Mesendoderm (in vitro differentiated cells): ENCODE results near the gene IL17RE.

Source experiments
- DNase-seq: peaks from one replicate; pipeline ENCODE4 v3.0.0; 2013
- H2AK5ac ChIP-seq: 2 replicates; pipeline ENCODE4 v1.6.1; 2013; ENCODE audit warnings: low read length, inconsistent platforms
- H2BK120ac ChIP-seq: 2 replicates; pipeline ENCODE4 v1.6.1; 2013; ENCODE audit warnings: low read depth, mild to moderate bottlenecking, low read length, moderate library complexity, mixed read lengths
- H2BK15ac ChIP-seq: replicated peaks from 2 replicates; pipeline ENCODE4 v1.6.1; 2013; ENCODE audit warnings: low read depth, mild to moderate bottlenecking, moderate library complexity
- H2BK5ac ChIP-seq: 2 replicates; pipeline ENCODE4 v1.6.1; 2013; ENCODE audit warnings: low read length, inconsistent platforms
- H3K18ac ChIP-seq: 2 replicates; pipeline ENCODE4 v1.6.1; 2013; ENCODE audit warnings: mild to moderate bottlenecking, low read length, mixed read lengths
- H3K23ac ChIP-seq: one replicate; pipeline ENCODE4 v1.6.1; 2013; ENCODE audit warnings: low read length
- H3K27ac ChIP-seq: 2 replicates; pipeline ENCODE4 v1.5.1; 2013; ENCODE audit warnings: low read depth, mild to moderate bottlenecking, inconsistent platforms, low read length, moderate library complexity
- H3K27me3 ChIP-seq: 2 replicates; pipeline ENCODE4 v1.6.1; 2013; ENCODE audit warnings: low read length, control low read depth, mild to moderate bottlenecking, inconsistent platforms; ENCODE audit not compliant: insufficient read depth, poor library complexity
- H3K36me3 ChIP-seq: 2 replicates; pipeline ENCODE4 v1.6.1; 2013; ENCODE audit warnings: low read length, inconsistent platforms; ENCODE audit not compliant: control insufficient read depth, insufficient read depth
- H3K4ac ChIP-seq: one replicate; pipeline ENCODE4 v1.6.1; 2013; ENCODE audit warnings: low read depth, mild to moderate bottlenecking, low read length, moderate library complexity
- H3K4me1 ChIP-seq: 2 replicates; pipeline ENCODE4 v1.6.1; 2013; ENCODE audit warnings: low read depth, low read length, inconsistent platforms; ENCODE audit not compliant: control insufficient read depth
- H3K4me2 ChIP-seq: 2 replicates; pipeline ENCODE4 v1.6.1; 2013; ENCODE audit warnings: low read length
- H3K4me3 ChIP-seq: 2 replicates; pipeline ENCODE4 v1.5.1; 2013; ENCODE audit warnings: mild to moderate bottlenecking, low read length
- H3K56ac ChIP-seq: one replicate; pipeline ENCODE4 v1.6.1; 2013; ENCODE audit warnings: low read length
- H3K79me1 ChIP-seq: 2 replicates; pipeline ENCODE4 v1.6.1; 2013; ENCODE audit warnings: low read length, inconsistent platforms
- H3K79me2 ChIP-seq: 2 replicates; pipeline ENCODE4 v1.6.1; 2013; ENCODE audit warnings: mild to moderate bottlenecking, low read length; ENCODE audit not compliant: control insufficient read depth, insufficient read depth
- H3K9ac ChIP-seq: 2 replicates; pipeline ENCODE4 v1.6.1; 2013; ENCODE audit warnings: low read length, inconsistent platforms
- H4K5ac ChIP-seq: one replicate; pipeline ENCODE4 v1.6.1; 2013; ENCODE audit warnings: low read length
- H4K8ac ChIP-seq: one replicate; pipeline ENCODE4 v1.6.1; 2013; ENCODE audit warnings: low read depth, mild to moderate bottlenecking, control low read depth, low read length, moderate library complexity
- WGBS: extraction: QIAGEN DNeasy Blood & Tissue Kit; methylation state at CpG from one replicate; pipeline ENCODE4 v1.1.7; 2013; ENCODE audit warnings: low lambda C conversion rate, missing lambda C conversion rate; ENCODE audit not compliant: insufficient coverage; ENCODE audit errors: extremely low coverage; 5-methylcytosine and 5-hydroxymethylcytosine counted together

The IL17RE gene

DNA sequence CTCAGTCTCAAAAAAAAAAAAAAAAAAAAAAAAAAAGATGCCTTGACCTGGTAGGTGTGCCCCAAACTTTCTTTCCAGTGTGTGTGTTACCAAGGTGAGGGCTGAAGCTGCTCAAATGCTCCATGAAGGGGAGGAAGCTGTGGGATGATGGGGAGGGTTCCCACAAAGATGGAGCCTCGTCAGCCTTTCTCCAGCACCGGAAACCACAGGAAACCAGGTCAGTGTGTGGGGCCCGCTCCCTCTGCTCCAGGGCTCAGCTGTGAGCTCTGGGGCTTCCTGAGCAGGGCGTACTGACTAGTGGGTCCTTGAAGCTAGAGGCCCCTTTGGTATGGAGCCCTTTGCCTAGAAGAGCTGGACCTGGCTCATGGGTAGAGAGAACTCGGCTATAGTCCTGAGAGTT, 681 bp upstream of the IL17RE start:
- no peak overlapping the region for H3K27ac ChIP-seq

DNA sequence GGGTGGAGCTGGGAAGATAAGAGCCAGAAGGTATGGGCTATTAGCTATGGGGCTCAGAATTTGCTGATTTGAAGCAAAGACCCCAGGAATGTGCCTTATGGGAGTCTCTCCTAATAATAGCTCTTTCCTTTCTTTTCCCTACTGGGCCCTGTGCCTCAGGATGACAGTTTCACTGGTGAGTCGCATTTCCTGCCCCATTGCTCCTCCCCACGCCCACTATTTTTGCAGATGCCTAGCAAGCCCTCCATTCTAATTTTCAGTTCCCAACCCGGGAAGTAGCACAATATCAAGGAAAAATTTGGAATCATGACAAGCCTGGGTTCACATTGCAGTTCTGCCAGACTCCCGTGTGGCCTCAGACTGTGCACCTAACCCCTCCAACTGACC, 583 bp downstream of the IL17RE start:
- no peak overlapping the region for H3K27ac ChIP-seq
- H3K79me1 ChIP-seq = no peaks in the 10 kb centered on the region
- DNase-seq = no peak
- H3K4me2 ChIP-seq = no peak overlapping the region
- no peak overlapping the region for H3K4me3 ChIP-seq
- H3K9ac ChIP-seq = peak overlapping the region; percentile 37
- no peak overlapping the region for H4K8ac ChIP-seq
- no peak overlapping the region for H2BK120ac ChIP-seq
- H3K36me3 ChIP-seq = no peaks in the 10 kb centered on the region
- H2BK15ac ChIP-seq = no peak overlapping the region
- H3K27me3 ChIP-seq = no peaks in the 10 kb centered on the region
- no CpG with 5 or more reads among the region's 4 CpGs for whole genome bisulfite sequencing
- no peak overlapping the region for H3K23ac ChIP-seq
- no peak overlapping the region for H4K5ac ChIP-seq
- no peak overlapping the region for H3K4ac ChIP-seq
- H3K4me1 ChIP-seq = peaks cover 7% of the 10 kb centered on the region
- H3K18ac ChIP-seq = no peak overlapping the region
- H3K56ac ChIP-seq = peak overlapping the region; percentile 25
- no peak overlapping the region for H2BK5ac ChIP-seq
- H3K79me2 ChIP-seq = no peaks in the 10 kb centered on the region
- H2AK5ac ChIP-seq = no peak overlapping the region

More for the DNA sequence above, 681 bp upstream of the IL17RE start:
- Histone ChIP-seq H2BK15ac (no peak overlapping the region), H3K56ac (peak overlapping the region; percentile 51), H4K8ac (no peak overlapping the region), H3K18ac (no peak overlapping the region), H2BK120ac (no peak overlapping the region), H4K5ac (no peak overlapping the region), H3K9ac (no peak overlapping the region), H3K79me2 (no peaks in the 10 kb centered on the region), H3K4ac (no peak overlapping the region), H3K36me3 (no peaks in the 10 kb centered on the region), H3K4me3 (no peak overlapping the region), H3K23ac (no peak overlapping the region), H2BK5ac (no peak overlapping the region), H3K4me2 (no peak overlapping the region), H2AK5ac (no peak overlapping the region), H3K79me1 (no peaks in the 10 kb centered on the region), H3K4me1 (peaks cover 7% of the 10 kb centered on the region), H3K27me3 (no peaks in the 10 kb centered on the region)
- DNase-seq = no peak
- WGBS = no CpG with 5 or more reads among the region's 5 CpGs

- Histone ChIP-seq H3K27ac (no peak overlapping the region), H3K18ac (no peak overlapping the region), H3K79me2 (no peaks in the 10 kb centered on the region), H3K36me3 (no peaks in the 10 kb centered on the region), H3K56ac (peak overlapping the region; percentile 11), H3K4me1 (peaks cover 7% of the 10 kb centered on the region), H2AK5ac (no peak overlapping the region), H2BK15ac (no peak overlapping the region), H3K4me3 (no peak overlapping the region), H2BK120ac (no peak overlapping the region), H3K23ac (no peak overlapping the region), H3K4ac (no peak overlapping the region), H3K79me1 (no peaks in the 10 kb centered on the region), H3K9ac (no peak overlapping the region), H3K4me2 (no peak overlapping the region), H4K8ac (no peak overlapping the region), H3K27me3 (no peaks in the 10 kb centered on the region), H4K5ac (no peak overlapping the region), H2BK5ac (no peak overlapping the region)
- no CpG with 5 or more reads among the region's 4 CpGs for WGBS
- no peak for DNase-seq
Measured at GRCh38 chr3:9903904-9904303, 1.3 kb downstream of the IL17RE start.

DNA sequence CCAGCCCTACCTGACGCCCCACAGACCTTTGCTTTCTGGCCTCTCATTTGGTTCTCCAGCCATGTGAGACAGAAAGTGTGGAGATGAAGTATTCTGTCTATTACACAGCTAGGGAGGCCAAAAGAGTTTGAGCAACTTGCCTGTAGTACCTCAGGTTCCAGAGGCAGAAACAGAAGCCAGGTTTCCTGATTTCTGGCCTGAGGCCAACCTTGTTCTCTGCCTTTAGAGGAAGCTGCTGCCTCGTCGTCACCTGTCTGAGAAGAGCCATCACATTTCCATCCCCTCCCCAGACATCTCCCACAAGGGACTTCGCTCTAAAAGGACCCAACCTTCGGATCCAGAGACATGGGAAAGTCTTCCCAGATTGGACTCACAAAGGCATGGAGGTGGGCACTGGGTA, 3.8 kb downstream of the IL17RE start:
- Histone ChIP-seq H3K79me1 (no peaks in the 10 kb centered on the region), H3K18ac (no peak overlapping the region), H3K4me1 (peaks cover 7% of the 10 kb centered on the region), H2AK5ac (no peak overlapping the region), H3K56ac (no peak overlapping the region), H2BK120ac (no peak overlapping the region), H4K8ac (no peak overlapping the region), H3K9ac (no peak overlapping the region), H3K27me3 (no peaks in the 10 kb centered on the region), H3K36me3 (no peaks in the 10 kb centered on the region), H2BK15ac (no peak overlapping the region), H3K27ac (no peak overlapping the region), H3K4me2 (no peak overlapping the region), H3K4me3 (no peak overlapping the region), H3K23ac (no peak overlapping the region), H3K4ac (no peak overlapping the region), H3K79me2 (no peaks in the 10 kb centered on the region), H2BK5ac (no peak overlapping the region), H4K5ac (no peak overlapping the region)
- DNase-seq = no peak
- WGBS = no CpG with 5 or more reads among the region's 5 CpGs

- Histone ChIP-seq H3K18ac (no peak overlapping the region), H3K56ac (no peak overlapping the region), H3K4me1 (peaks cover 2% of the 10 kb centered on the region), H4K8ac (no peak overlapping the region), H3K23ac (no peak overlapping the region), H3K4me2 (no peak overlapping the region), H3K27me3 (no peaks in the 10 kb centered on the region), H2AK5ac (no peak overlapping the region), H2BK120ac (no peak overlapping the region), H2BK15ac (no peak overlapping the region), H3K36me3 (no peaks in the 10 kb centered on the region), H2BK5ac (no peak overlapping the region), H3K4me3 (no peak overlapping the region), H3K79me2 (no peaks in the 10 kb centered on the region), H3K9ac (no peak overlapping the region), H3K79me1 (no peaks in the 10 kb centered on the region), H3K4ac (no peak overlapping the region), H4K5ac (no peak overlapping the region), H3K27ac (no peak overlapping the region)
- no CpG with 5 or more reads among the region's 3 CpGs for WGBS
- no peak for DNase-seq
Measured at GRCh38 chr3:9908286-9908685, 5.6 kb downstream of the IL17RE start.

GRCh38 chr3:9909221-9910013, 6.8 kb downstream of the IL17RE start:
- no peak for DNase-seq
- H3K4ac ChIP-seq = no peak overlapping the region
- no peak overlapping the region for H3K27ac ChIP-seq
- H2BK5ac ChIP-seq = no peak overlapping the region
- no peak overlapping the region for H3K56ac ChIP-seq
- WGBS = no CpG with 5 or more reads among the region's 7 CpGs
- H2BK15ac ChIP-seq = no peak overlapping the region
- H3K9ac ChIP-seq = no peak overlapping the region
- no peak overlapping the region for H3K4me2 ChIP-seq
- H4K8ac ChIP-seq = no peak overlapping the region
- H3K4me1 ChIP-seq = no peaks in the 10 kb centered on the region
- no peak overlapping the region for H3K4me3 ChIP-seq
- H3K36me3 ChIP-seq = no peaks in the 10 kb centered on the region
- H2AK5ac ChIP-seq = no peak overlapping the region
- H3K79me2 ChIP-seq = no peaks in the 10 kb centered on the region
- no peak overlapping the region for H3K23ac ChIP-seq
- no peaks in the 10 kb centered on the region for H3K27me3 ChIP-seq
- H3K18ac ChIP-seq = no peak overlapping the region
- no peak overlapping the region for H2BK120ac ChIP-seq
- no peaks in the 10 kb centered on the region for H3K79me1 ChIP-seq
- no peak overlapping the region for H4K5ac ChIP-seq
